DMS114 treated with DMSO at 0.1 percent for 48 hours (cell line): ENCODE measurements around the gene CAMK1.

Experiments
- DNase-seq: peaks from one replicate; lab custom pipeline; 2025; ENCODE audit not compliant: unreplicated experiment; lab: John Stamatoyannopoulos, UW

Gene CAMK1

GRCh38 chr3:9712415-9712814 lies 57.3 kb downstream of the CAMK1 start:
- DNase-seq: no peak

- no peak for DNase-seq
These were observed 59.5 kb downstream of the CAMK1 start for GRCh38 chr3:9710174-9710739.
